Measurements from ENCODE around the gene MISFA.

DNA sequence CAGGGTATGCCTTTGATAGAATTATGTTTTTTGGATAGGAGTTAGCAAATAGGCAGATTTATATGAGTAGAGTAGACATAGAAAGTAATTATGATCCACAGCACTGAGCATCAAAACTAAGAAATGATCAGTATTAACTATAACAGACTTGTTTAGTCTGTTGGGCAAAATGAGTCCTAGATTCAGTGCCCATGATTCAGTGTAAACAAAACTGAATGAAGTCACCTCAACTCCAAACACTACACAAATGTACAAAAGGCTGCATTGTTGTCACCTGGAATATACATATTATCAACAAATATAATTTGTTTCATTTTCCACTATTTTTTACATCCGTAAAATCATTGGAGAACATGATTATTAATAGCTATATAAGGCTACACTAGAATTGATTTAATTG lies 17.8 kb upstream of the MISFA start:
- TF ChIP-seq POLR2A (IDR thresholded peaks at IDR 0.05) = no peak
- TF ChIP-seq, protein P1, sequence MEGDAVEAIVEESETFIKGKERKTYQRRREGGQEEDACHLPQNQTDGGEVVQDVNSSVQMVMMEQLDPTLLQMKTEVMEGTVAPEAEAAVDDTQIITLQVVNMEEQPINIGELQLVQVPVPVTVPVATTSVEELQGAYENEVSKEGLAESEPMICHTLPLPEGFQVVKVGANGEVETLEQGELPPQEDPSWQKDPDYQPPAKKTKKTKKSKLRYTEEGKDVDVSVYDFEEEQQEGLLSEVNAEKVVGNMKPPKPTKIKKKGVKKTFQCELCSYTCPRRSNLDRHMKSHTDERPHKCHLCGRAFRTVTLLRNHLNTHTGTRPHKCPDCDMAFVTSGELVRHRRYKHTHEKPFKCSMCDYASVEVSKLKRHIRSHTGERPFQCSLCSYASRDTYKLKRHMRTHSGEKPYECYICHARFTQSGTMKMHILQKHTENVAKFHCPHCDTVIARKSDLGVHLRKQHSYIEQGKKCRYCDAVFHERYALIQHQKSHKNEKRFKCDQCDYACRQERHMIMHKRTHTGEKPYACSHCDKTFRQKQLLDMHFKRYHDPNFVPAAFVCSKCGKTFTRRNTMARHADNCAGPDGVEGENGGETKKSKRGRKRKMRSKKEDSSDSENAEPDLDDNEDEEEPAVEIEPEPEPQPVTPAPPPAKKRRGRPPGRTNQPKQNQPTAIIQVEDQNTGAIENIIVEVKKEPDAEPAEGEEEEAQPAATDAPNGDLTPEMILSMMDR (IDR thresholded peaks at IDR 0.05) = no peak

Measured in ovary (tissue), 3 donors.